ENCODE measurements around the gene HDAC2.

GRCh38 chr6:113967777-113968176, 3.2 kb downstream of the HDAC2 start:
- TF ChIP-seq CTCF (IDR thresholded peaks at IDR 0.05 in 8 of 11, conservative IDR thresholded peaks at IDR 0.05 in 3 of 11), result no peak
- no peak for TF ChIP-seq POLR2A (IDR thresholded peaks at IDR 0.05)
- TF ChIP-seq POLR2AphosphoS5 (IDR thresholded peaks at IDR 0.05), result no peak

All from spleen (tissue), 7 donors.